HepG2 (cell line): Measurements from ENCODE around the gene CHD9. TPM values are rescaled to one million over a fixed set of nuclear protein-coding genes. Genes with fewer than 3 reads are reported as not detected.

Experiments used
- ATAC-seq: fragments of 200-7000 bp; cut with Tn5 transposase; 3 replicates; pipeline ENCODE4 v1.9.1; 2020; ENCODE audit warnings: mild to moderate bottlenecking, moderate library complexity
- BruUV-seq: library from RNA; stranded (reverse); fragments of 400-500 nt; replicated peaks from 2 replicates; lab custom pipeline; 2021; lab: Mats Ljungman, UMichigan
- CTCF ChIA-PET: fragments of 300-600 bp; formaldehyde crosslinking; extraction: SDS; loops from one replicate; lab custom pipeline; 2021; ENCODE audit warnings: low total read pairs, inconsistent platforms, low intra/inter-chr PET ratio; lab: Yijun Ruan, JAX
- POLR2A ChIA-PET: fragments of 350-600 bp; sonication (Branson Sonifier 250); formaldehyde crosslinking; loops from one replicate; lab custom pipeline; 2020; ENCODE audit warnings: antibody characterized with exemption, inconsistent platforms; lab: Yijun Ruan, JAX
- DNase-seq: peaks from one replicate; pipeline ENCODE4 v3.0.0-alpha.2; 2015; ENCODE audit warnings: low spot score
- FAIRE-seq: peaks from 3 replicates; lab custom pipeline; 2011; peaks lifted over from hg19 to GRCh38; lab: Jason Lieb, UNC
- H2AFZ ChIP-seq: one replicate; pipeline ENCODE4 v1.6.1; 2011; ENCODE audit warnings: low read length, inconsistent platforms
- H3K27ac ChIP-seq: fragments of 300-600 bp; 3 replicates; pipeline ENCODE4 v1.8.0; 2011; ENCODE audit warnings: mixed run types, mild to moderate bottlenecking, mixed read lengths, low read length, inconsistent platforms; ENCODE audit not compliant: insufficient read depth; ENCODE audit errors: extremely low read length
- H3K27me3 ChIP-seq, 2 experiments: fragments of 200-600 bp in 1 of 2; 2 replicates in 1 of 2; 3 replicates in 1 of 2; pipeline versions ENCODE4 v1.6.0 to v1.8.0; 2011; ENCODE audit warnings: low read length in 2 of 2, mild to moderate bottlenecking in 2 of 2, moderate library complexity in 2 of 2, inconsistent platforms in 1 of 2; ENCODE audit not compliant: insufficient read depth in 2 of 2, control insufficient read depth in 1 of 2
- H3K36me3 ChIP-seq, 2 experiments: fragments of 200-600 bp in 1 of 2; replicated peaks in 1 of 2; 2 replicates in 1 of 2; 3 replicates in 1 of 2; pipeline versions ENCODE4 v1.5.1 to v1.8.0; 2011; ENCODE audit warnings: low read length in 2 of 2, inconsistent platforms in 1 of 2; ENCODE audit not compliant: insufficient read depth in 2 of 2, control insufficient read depth in 1 of 2
- H3K4me1 ChIP-seq: 2 replicates; pipeline ENCODE4 v1.5.1; 2012; ENCODE audit warnings: low read length, inconsistent platforms; ENCODE audit not compliant: insufficient read depth
- H3K4me2 ChIP-seq: 2 replicates; pipeline ENCODE4 v1.6.0; 2011; ENCODE audit warnings: low read depth, low read length, inconsistent platforms
- H3K4me3 ChIP-seq, 3 experiments: fragments of 200-600 bp in 1 of 3; sonication (generic), shearing (Covaris generic) in 1 of 3; replicated peaks in 1 of 3; 2 replicates each; pipeline ENCODE4 v1.5.1; 2011 to 2016; ENCODE audit warnings: low read length in 3 of 3, inconsistent platforms in 2 of 3, low read depth in 2 of 3, mild to moderate bottlenecking in 2 of 3, control low read depth in 1 of 3, mixed read lengths in 1 of 3; ENCODE audit not compliant: insufficient read depth in 1 of 3
- H3K79me2 ChIP-seq: one replicate; pipeline ENCODE4 v1.6.1; 2011; ENCODE audit warnings: low read length, inconsistent platforms; ENCODE audit not compliant: insufficient read depth
- H3K9ac ChIP-seq: 2 replicates; pipeline ENCODE4 v1.6.0; 2011; ENCODE audit warnings: mild to moderate bottlenecking, low read depth, low read length, inconsistent platforms; ENCODE audit not compliant: insufficient read depth
- H3K9me3 ChIP-seq: 2 replicates; pipeline ENCODE4 v1.5.1; 2012; ENCODE audit warnings: mild to moderate bottlenecking, low read length
- H4K20me1 ChIP-seq: 2 replicates; pipeline ENCODE4 v1.6.0; 2011; ENCODE audit warnings: inconsistent platforms, mild to moderate bottlenecking, low read length, moderate library complexity; ENCODE audit not compliant: insufficient read depth
- ARNT2 ChIP-seq: sonication (generic); formaldehyde crosslinking; IDR thresholded peaks from 2 replicates; pipeline ENCODE4 v1.8.0; 2022; ENCODE audit warnings: mild to moderate bottlenecking, low read depth, missing genetic modification reagents, moderate library complexity
- ARNTL ChIP-seq: sonication (generic); formaldehyde crosslinking; IDR thresholded peaks from 2 replicates; pipeline ENCODE4 v1.4.0; 2020; ENCODE audit warnings: mild to moderate bottlenecking, missing genetic modification reagents
- ATF5 ChIP-seq: sonication (generic); formaldehyde crosslinking; IDR thresholded peaks from 2 replicates; pipeline ENCODE4 v1.4.0; 2020; ENCODE audit warnings: mild to moderate bottlenecking, low read depth, missing genetic modification reagents
- CBX5 ChIP-seq: sonication (generic); formaldehyde crosslinking; IDR thresholded peaks from 2 replicates; pipeline ENCODE4 v1.4.0; 2020; ENCODE audit warnings: missing genetic modification reagents, borderline replicate concordance
- CEBPB ChIP-seq: IDR thresholded peaks from 2 replicates; pipeline ENCODE4 v1.6.1; 2011; ENCODE audit warnings: low read depth, low read length, improper control_type of control experiment, borderline replicate concordance
- CENPT ChIP-seq: sonication (generic); formaldehyde crosslinking; IDR thresholded peaks from 2 replicates; pipeline ENCODE4 v1.8.0; 2022; ENCODE audit warnings: low read depth, mild to moderate bottlenecking, moderate library complexity, missing genetic modification reagents
- FIP1L1 ChIP-seq: fragments of 200-400 bp; formaldehyde crosslinking; IDR thresholded peaks from 2 replicates; pipeline ENCODE4 v1.6.1; 2018; ENCODE audit warnings: low read depth, mild to moderate bottlenecking, low read length, moderate library complexity, borderline replicate concordance; ENCODE audit not compliant: insufficient read depth
- HDAC2 ChIP-seq: sonication (generic); formaldehyde crosslinking; IDR thresholded peaks from 2 replicates; pipeline ENCODE4 v1.4.0; 2020; ENCODE audit warnings: missing genetic modification reagents
- HIC2 ChIP-seq: sonication (generic); formaldehyde crosslinking; IDR thresholded peaks from 2 replicates; pipeline ENCODE4 v1.9.0; 2022; ENCODE audit warnings: low read depth, missing genetic modification reagents
- HNRNPK ChIP-seq: fragments of 200-400 bp; formaldehyde crosslinking; IDR thresholded peaks from 2 replicates; pipeline ENCODE4 v1.6.1; 2018; ENCODE audit warnings: low read length, low read depth, moderate library complexity, mild to moderate bottlenecking; ENCODE audit not compliant: poor library complexity, severe bottlenecking
- JUND ChIP-seq: sonication (generic); formaldehyde crosslinking; IDR thresholded peaks from 2 replicates; pipeline ENCODE4 v1.8.0; 2022; ENCODE audit warnings: mild to moderate bottlenecking, missing genetic modification reagents
- PTBP1 ChIP-seq: fragments of 200-400 bp; formaldehyde crosslinking; IDR thresholded peaks from 2 replicates; pipeline ENCODE4 v1.6.1; 2018; ENCODE audit warnings: low read length, low read depth; ENCODE audit not compliant: poor library complexity, severe bottlenecking
- RCOR2 ChIP-seq: IDR thresholded peaks from 2 replicates; pipeline ENCODE4 v1.6.1; 2016; ENCODE audit warnings: missing biosample characterization, missing genetic modification reagents
- ZFX ChIP-seq: sonication (generic); formaldehyde crosslinking; IDR thresholded peaks from 2 replicates; pipeline ENCODE4 v1.4.0; 2020; ENCODE audit warnings: mild to moderate bottlenecking, low read depth, missing genetic modification reagents, moderate library complexity
- ZNF160 ChIP-seq: sonication (generic); formaldehyde crosslinking; IDR thresholded peaks from 2 replicates; pipeline ENCODE4 v1.8.0; 2022; ENCODE audit warnings: mild to moderate bottlenecking, inconsistent platforms, missing genetic modification reagents
- ZNF337 ChIP-seq: sonication (generic); formaldehyde crosslinking; IDR thresholded peaks from 2 replicates; pipeline ENCODE4 v1.5.1; 2020; ENCODE audit warnings: missing genetic modification reagents, low read depth, mild to moderate bottlenecking, borderline replicate concordance
- ZNF44 ChIP-seq: sonication (generic); formaldehyde crosslinking; IDR thresholded peaks from 2 replicates; pipeline ENCODE4 v1.5.1; 2020; ENCODE audit warnings: mild to moderate bottlenecking, missing genetic modification reagents
- ZNF446 ChIP-seq: sonication (generic); formaldehyde crosslinking; IDR thresholded peaks from 2 replicates; pipeline ENCODE4 v1.5.0; 2020; ENCODE audit warnings: mild to moderate bottlenecking, missing genetic modification reagents
- ZNF652 ChIP-seq: IDR thresholded peaks from 2 replicates; pipeline ENCODE4 v1.6.1; 2016; ENCODE audit warnings: low read depth, borderline replicate concordance
- ZNF761 ChIP-seq: sonication (generic); formaldehyde crosslinking; conservative IDR thresholded peaks from 2 replicates; pipeline ENCODE4 v1.4.0; 2020; ENCODE audit warnings: mild to moderate bottlenecking, missing genetic modification reagents
- WGBS: methylation state at CpG from one replicate; pipeline ENCODE4 v1.1.6; 2017; ENCODE audit warnings: low lambda C conversion rate; 5-methylcytosine and 5-hydroxymethylcytosine counted together
- in situ Hi-C: cut with HindIII; loops from 2 replicates; pipeline ENCODE4 v1.10.0; 2017; ENCODE audit warnings: low pct_unique_long_range_greater_than_20kb; ENCODE audit not compliant: extremely low pct_ligation_motif_present
- intact Hi-C: fragments of 100-400 bp; cut with micrococcal nuclease; formaldehyde crosslinking; loops from one replicate; pipeline ENCODE4 v1.10.0; 2022; ENCODE audit not compliant: unreplicated experiment
- polyA plus RNA-seq, 8 experiments: library from polyadenylated mRNA; depleted of rRNA in 3 of 8; stranded (reverse) in 7 of 8; unstranded in 1 of 8; fragments of >200 nt; fragmentation: Illumina TruSeq in 4 of 8; extraction: Trizol in 4 of 8; gene quantifications; 2 replicates each; pipeline versions ENCODE4 v1.2.1 to v1.2.3, GENCODE V29; 2011 to 2016; ENCODE audit warnings: low read depth in 4 of 8, missing spikeins in 1 of 8, mixed read lengths in 1 of 8; ENCODE audit not compliant: insufficient read depth in 1 of 8
- total RNA-seq, 5 experiments: library from RNA; depleted of rRNA; stranded (reverse); fragments of >200 nt; fragmentation: Illumina TruSeq; extraction: Trizol; gene quantifications; 2 replicates each; pipeline ENCODE4 v1.2.3, GENCODE V29; 2016; ENCODE audit warnings: low read depth in 1 of 5

The CHD9 gene
- total and polyA plus RNA-seq, 2 of the 13 experiments (the other 11 are each of a cell fraction or from before 2014, with no cell fraction given), result 23.4 to 27.7 TPM

GRCh38 chr16:53115773-53116172 lies 61.0 kb downstream of the CHD9 start (continued):
- no peak for TF ChIP-seq HIC2 (CRISPR knock-in tag)
- no peak for TF ChIP-seq ZNF160 (CRISPR knock-in tag)
- no peak for TF ChIP-seq ZNF761 (CRISPR knock-in tag)
- no peak for TF ChIP-seq ZNF337
- TF ChIP-seq FIP1L1, result no peak
- no peak for TF ChIP-seq PTBP1

GRCh38 chr16:53121043-53121620 lies 66.3 kb downstream of the CHD9 start:
- in situ Hi-C loops (loop anchor here (10.0 kb wide), 1 partner anchor 66 kb away; the partner anchor contains the start of genes CHD9 and CHD9NB), intact Hi-C loops (no loop called here)
- TF ChIP-seq ZNF44 (CRISPR knock-in tag) (no peak), ATF5 (CRISPR knock-in tag) (no peak), RCOR2 (CRISPR knock-in tag) (no peak), ZNF652 (no peak), ARNT2 (no peak), CBX5 (CRISPR knock-in tag) (no peak), HNRNPK (no peak), CENPT (no peak), HDAC2 (CRISPR knock-in tag) (no peak), ARNTL (CRISPR knock-in tag) (no peak), ZFX (CRISPR knock-in tag) (no peak), JUND (CRISPR knock-in tag) (no peak), ZNF446 (CRISPR knock-in tag) (no peak), CEBPB (no peak)
- no TSS peak for BruUV-seq
- POLR2A ChIA-PET, result interaction anchor here (1.3 kb wide), 1 partner anchor 9 kb away, joined by 6 read pairs; no protein-coding TSS in a partner anchor
- no peak for ATAC-seq
- CTCF ChIA-PET, result no interaction called here
- Histone ChIP-seq H3K4me3 (no peak overlapping the region), H3K4me2 (no peak overlapping the region), H3K4me1 (no peaks in the 10 kb centered on the region), H3K9ac (no peak overlapping the region), H3K27me3 (no peaks in the 10 kb centered on the region), H3K9me3 (no peaks in the 10 kb centered on the region), H3K36me3 (no peaks in the 10 kb centered on the region), H4K20me1 (no peaks in the 10 kb centered on the region), H2AFZ (no peak overlapping the region), H3K27ac (no peak overlapping the region), H3K79me2 (no peaks in the 10 kb centered on the region)
- WGBS, result 93% methylated on average over 2 of the region's 2 CpGs
- no peak for DNase-seq
- FAIRE-seq, result no peak
